Glomerular visceral epithelial cell (primary cell): Measurements from ENCODE around the gene SPACA9.

ENCODE experiments used
- DNase-seq: peaks from one replicate; pipeline ENCODE4 v3.0.0-alpha.2; 2016; ENCODE audit errors: extremely low spot score

The SPACA9 gene

DNA sequence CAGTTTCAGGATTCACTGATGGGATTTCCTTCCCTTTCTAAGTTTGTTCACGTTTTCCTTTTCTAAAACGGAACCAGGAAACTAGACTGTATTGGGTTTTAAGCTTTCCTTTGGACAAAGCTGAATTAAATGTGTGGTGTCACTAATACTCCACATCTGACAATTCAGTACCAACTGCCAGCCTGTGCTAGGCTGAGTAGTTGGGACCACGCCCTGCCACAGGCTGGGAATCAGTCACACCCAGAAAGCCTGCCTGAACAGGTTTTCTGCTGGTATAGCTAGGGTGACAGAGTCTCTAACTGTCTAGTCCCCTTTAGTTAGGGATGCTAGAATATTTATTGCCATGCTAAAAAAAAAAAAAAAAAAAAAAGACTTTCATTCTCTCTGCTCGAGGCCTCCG, 15.6 kb downstream of the SPACA9 start:
- DNase-seq, result no peak

GRCh38 chr9:132894862-132895835, 16.5 kb downstream of the SPACA9 start:
- DNase-seq, result no peak

GRCh38 chr9:132896264-132896663, 17.6 kb downstream of the SPACA9 start:
- DNase-seq, result no peak

GRCh38 chr9:132896906-132897305, 18.2 kb downstream of the SPACA9 start:
- DNase-seq, result no peak

DNA sequence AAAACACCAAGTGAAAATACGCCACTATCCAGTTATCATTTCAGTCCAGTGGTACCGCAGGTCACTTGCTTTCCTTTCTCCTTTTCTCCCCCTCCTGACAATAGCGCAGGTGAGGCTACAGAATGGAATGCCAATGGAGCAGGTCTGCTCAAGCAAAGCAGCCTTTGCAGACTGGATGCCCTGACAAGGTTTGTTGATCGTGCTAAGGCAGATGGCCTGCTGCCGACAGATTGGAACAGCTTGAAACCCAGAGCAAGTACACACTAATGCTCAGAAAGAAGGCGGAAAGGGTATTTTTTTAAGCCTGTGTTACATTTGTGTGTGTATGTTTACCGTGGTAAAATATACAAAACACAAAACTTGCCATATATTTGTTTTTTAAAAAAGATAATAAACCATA, 19.4 kb downstream of the SPACA9 start:
- no peak for DNase-seq

- DNase-seq, result peak; percentile 83
Observed at GRCh38 chr9:132901858-132902831, 23.4 kb downstream of the SPACA9 start.

DNA sequence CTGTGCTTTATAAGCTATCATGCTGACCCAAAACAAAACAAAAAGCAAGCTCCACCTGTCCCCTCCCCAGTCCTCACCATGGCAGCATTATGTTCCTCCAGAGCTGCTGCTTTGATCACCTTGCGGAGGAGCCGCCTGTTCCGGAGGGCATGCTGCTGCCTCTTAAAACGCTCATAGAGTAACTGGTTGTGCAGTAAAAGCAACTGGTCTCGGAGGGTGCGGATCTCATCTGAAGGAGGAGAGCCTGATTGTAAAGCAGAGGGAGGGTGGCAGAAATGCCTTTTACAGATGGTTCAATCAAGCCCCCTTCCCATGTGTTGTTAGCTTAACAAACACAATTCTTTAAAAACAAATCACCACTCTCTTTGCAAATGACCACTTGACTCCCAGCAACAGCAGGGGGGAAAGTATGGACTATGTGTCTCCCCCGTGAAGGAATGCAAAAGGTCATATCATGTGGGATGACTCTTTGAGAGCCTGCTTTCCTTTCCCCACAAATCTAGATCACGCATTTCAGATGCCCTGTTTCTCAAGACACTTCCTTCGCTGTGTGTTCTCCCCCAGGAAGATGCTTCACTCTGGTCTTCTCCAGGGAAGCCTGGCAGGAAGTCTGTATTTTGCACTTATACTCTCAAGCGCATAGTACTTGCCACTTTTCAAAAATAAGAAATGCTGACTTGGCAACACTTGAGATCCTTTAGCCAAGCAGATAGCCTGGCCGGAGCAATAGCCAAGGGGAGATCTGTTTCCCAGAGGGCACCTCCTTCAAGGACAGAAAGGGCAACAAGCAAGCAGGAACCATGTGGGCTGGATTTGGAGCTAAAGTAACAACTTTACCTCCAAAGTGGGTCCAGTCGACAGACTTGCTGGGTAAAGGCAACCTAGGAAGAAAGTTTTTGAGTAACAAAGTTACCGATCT, 25.1 kb downstream of the SPACA9 start:
- no peak for DNase-seq

DNA sequence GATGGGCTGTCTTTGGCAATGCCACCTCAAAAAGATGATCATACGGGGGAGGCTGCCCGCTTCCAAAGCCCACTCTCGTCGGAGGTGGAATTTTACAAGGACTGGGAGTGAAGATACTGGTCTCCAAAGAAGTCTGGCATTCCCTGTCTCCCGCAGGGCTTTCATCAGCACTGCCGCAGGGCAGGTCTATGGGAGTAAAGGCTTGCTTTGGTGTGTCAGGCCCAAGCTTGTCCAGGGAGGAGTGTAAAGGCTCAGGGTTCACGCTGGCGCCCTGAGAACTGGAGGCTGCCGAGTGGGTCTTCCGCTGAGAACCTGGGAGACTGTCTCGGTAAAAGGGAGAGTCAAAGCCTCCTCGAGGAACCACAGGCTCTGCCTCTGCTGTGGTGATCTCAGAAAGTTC, 27.0 kb downstream of the SPACA9 start:
- no peak for DNase-seq

DNA sequence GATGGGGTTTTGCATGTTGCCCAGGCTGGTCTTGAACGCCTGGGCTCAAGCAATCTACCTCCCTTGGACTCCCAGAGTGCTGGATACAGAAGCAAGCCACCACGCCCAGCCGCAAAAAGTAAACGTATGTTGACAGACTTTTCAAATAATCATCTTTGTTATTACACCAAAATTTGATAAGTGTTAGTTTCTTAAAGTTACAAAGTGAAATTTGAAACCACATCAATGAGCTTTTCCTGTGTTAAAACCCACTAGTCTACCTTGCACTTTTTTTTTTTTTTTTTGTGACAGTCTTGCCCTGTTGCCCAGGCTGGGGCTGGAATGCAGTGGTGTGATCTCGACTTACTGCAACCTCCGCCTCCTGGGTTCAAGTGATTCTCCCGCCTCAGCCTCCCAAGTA, 29.9 kb downstream of the SPACA9 start:
- DNase-seq, result no peak

DNA sequence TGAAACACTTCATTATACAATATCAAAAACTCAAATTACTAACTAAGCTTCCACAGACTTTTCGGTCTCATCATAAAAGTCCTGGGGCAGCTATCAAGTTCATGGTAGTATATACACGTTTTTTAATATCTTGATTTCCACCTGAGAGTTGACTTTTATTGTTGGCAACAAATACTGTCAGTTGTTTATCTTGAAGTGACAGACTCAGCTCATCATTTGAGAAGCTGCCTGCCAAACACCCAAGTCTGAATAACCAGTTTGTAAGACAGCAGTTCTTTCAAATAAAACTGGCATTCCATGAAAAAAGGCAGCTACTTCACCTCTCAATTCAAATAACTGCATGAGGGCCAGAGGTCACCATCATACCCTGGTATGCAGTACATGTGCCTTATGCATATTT, 30.6 kb downstream of the SPACA9 start:
- DNase-seq, result no peak

- DNase-seq, result no peak
Observed at GRCh38 chr9:132910376-132910775, 31.7 kb downstream of the SPACA9 start.

DNA sequence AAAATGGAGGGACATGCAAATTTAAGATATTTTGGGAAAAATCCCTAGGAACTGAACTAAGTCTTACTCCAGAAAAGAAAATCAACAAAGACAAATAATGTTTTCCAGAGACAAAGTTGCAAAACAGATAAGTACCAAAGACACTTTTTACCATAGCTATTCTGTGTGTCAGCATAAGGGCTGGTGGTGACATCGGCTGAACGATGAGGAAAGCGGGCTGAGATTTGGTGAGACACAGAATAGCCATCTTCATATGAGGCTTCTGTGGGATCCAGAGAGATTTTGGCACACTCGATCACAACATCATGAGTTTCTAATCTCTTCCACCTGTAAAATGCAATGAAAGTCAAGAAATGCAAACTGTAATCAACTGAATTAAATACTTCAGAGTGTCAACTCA, 33.4 kb downstream of the SPACA9 start:
- no peak for DNase-seq

DNA sequence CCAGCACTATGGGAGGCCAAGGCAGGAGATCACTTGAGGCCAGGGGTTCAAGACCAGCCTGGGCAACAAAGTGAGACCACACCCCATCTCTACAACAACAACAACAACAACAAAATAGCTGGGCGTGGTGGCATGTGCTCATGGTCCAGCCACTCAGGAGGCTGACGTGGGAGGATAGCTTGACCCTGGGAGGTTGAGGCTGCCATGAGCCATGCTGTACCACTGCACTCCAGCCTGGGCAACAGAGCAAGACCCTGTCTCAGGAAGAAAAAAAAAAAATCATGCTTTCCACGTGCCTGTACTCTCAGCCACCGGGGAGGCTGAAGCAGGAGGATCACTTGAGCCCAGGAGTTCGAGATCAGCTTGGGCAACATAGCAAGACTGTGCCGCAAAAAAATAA, 36.2 kb downstream of the SPACA9 start:
- no peak for DNase-seq

DNA sequence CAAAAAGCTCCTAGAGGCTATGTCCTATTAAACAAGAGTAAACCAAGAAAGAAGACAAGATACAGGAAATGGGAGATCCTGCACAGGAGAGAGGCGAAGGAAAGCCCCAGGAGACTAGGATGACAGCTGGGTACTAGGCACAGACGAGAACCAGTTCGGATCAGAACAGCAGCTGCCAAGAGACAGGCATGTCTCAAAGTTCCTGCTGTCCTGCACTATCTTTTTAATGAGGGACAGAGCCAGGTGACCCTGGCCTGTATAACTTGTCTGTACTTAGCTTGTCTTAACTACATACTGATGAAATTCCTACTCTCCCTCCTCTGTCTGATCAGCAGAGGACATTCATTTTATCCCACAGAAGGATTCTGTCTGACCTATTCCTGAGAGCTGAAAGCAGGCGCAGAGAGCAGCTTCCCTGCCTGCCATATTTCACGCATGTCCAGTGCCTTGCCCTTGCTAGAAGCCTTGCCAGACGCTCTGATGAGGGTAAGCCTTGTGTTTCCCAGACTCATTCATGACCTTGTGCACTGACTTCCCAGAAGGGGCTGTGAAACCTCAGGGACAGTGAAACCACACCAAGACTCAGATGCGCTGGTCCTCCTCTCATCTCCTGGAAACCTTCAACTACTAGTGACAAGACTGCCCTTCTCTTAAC, 41.0 kb downstream of the SPACA9 start:
- no peak for DNase-seq

- DNase-seq, result no peak
Observed at GRCh38 chr9:132923346-132923902, 44.7 kb downstream of the SPACA9 start.

GRCh38 chr9:132927704-132928103, 49.0 kb downstream of the SPACA9 start:
- DNase-seq, result no peak

GRCh38 chr9:132931178-132931735, 52.6 kb downstream of the SPACA9 start:
- no peak for DNase-seq

GRCh38 chr9:132935026-132935425, 56.3 kb downstream of the SPACA9 start:
- DNase-seq, result no peak

- no peak for DNase-seq
Observed at GRCh38 chr9:132937463-132937901, 58.8 kb downstream of the SPACA9 start.

- DNase-seq, result no peak
Observed at GRCh38 chr9:132939169-132939568, 60.5 kb downstream of the SPACA9 start.
